Activated CD4-positive, alpha-beta T cell treated with anti-CD3 and anti-CD28 coated beads, Interleukin-10, Interleukin-2, amounts not matched to agents 100 ng/mL and 50 ng/mL, durations not matched to agents 16 hours and 8 hours (primary cell): ENCODE data around the gene MIPEP.

Experiments used
- DNase-seq: peaks from one replicate; pipeline ENCODE4 v3.0.0-alpha.2; 2020

The MIPEP gene

GRCh38 chr13:23805122-23805521 lies 84.1 kb downstream of the MIPEP start:
- DNase-seq, result no peak

GRCh38 chr13:23804166-23804565 lies 85.0 kb downstream of the MIPEP start:
- DNase-seq, result no peak

- no peak for DNase-seq
These were observed 88.1 kb downstream of the MIPEP start for GRCh38 chr13:23801141-23801540.

- peak; percentile 58 for DNase-seq
These were observed 89.3 kb downstream of the MIPEP start for GRCh38 chr13:23799945-23800344.

DNA sequence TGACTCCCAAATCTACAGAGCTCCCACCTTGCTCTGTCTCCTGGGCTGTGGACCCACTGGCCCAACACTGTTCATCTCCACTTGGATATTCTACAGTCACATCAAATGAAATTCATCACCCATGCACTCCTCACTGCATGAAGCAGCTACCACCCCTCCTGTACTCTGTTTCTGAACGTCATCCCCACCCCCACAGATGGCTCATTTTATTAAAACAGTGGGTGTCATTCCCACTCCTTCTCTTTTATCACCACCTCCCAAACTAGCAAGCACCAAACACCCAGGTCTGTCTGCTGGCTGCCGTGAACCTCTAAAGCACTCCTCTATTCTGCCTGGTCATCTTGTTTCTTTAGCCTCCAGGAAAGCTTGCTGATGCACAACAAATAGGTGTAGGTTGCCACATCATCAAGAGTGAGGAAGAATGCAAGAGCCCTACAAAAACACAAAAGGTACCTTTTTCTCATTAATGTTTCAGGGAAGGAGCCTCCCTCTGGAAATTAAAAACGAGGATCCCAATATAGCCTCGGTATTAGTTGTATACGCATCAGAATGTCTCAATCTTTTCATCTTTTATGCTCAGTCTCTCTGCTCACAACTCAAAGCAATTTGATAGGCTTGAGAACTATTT lies 91.8 kb downstream of the MIPEP start:
- DNase-seq, result no peak

DNA sequence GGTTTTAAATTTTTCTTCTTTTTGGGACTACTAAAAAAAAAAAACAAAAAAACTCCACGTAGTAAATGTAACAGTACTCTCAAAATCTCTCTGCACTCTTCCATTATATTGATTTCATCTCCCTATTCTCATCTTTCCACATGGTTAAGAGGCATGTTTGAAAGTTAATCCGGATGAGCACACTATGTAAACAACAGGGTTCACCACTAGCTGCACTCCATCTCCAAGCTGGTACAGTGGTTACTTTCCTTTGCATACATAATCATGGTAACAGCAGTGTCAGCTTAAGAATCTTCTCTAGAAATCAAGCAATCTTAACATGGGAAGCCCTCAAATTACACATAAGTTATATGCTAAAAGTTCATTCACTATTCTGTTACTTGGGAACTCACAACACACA lies 92.6 kb downstream of the MIPEP start:
- DNase-seq, result no peak

GRCh38 chr13:23794267-23795161 lies 94.7 kb downstream of the MIPEP start:
- peak; percentile 81 for DNase-seq

GRCh38 chr13:23793711-23794110 lies 95.5 kb downstream of the MIPEP start:
- no peak for DNase-seq

DNA sequence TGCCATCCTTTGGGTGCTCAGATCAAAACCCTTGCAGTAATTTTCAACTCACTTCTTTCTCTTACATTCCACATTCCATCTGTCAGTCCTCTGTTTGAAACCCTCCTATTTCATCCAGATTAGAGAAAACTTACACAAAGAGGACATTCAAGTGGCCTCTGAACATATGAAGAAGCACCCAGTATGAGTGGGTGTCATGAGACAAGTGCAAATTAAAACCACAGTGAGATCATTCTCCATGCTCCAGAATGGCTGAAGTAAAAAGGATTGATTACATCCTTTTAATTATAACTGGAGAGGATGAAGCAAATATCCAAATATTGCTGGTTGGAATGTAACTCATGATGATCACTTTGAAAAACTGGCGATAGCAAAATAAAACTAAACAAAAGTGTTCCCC lies 96.5 kb downstream of the MIPEP start:
- no peak for DNase-seq

DNA sequence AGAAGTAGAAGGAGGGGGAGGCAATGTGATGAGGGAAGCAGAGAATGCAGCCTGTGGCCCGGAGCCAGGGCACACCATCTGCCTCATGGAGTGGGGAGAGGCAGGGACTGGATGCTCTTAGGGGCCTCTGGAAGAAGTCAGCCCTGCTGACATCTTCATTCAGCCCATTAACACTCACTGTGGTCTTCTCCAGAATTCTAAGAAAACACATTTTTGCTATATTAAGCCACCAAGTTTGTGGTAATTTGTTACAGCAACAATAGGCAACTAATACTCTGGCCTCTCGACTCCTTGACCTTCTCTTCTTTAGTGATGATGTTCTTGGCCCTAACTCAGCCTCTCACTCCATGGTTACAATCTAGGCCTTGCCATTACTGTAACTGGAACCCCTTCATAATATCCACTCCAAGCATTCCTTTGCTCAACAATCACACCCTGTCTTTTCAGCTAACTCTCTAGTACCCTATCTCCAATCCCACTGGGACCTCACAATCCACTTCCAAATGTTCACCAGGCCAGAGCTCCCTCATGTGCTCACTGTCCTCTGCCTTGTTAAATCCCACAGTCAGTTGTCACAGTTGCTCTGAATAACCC lies 98.5 kb downstream of the MIPEP start:
- no peak for DNase-seq

GRCh38 chr13:23789576-23790346 lies 99.4 kb downstream of the MIPEP start:
- DNase-seq, result no peak

GRCh38 chr13:23788459-23788858 lies 100.7 kb downstream of the MIPEP start:
- DNase-seq, result no peak

DNA sequence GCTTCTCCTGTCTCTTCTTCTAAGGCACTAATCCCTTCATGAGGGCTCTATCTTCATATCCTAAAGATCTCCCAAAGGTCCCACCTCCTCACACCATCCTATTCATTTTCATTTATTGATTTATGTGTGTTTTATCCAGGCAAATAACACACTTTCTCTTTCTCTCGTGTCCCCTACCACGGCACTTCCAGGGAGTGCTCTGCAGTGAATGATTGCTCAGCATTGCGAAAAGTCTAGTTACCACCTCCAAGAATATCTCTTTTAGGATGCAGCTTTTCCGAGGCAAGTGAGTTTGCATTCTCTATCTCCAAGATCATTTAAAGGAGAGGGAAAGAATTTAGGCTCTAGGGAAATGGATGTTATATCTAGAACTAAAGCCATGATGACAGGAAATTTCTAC lies 101.7 kb downstream of the MIPEP start:
- no peak for DNase-seq

DNA sequence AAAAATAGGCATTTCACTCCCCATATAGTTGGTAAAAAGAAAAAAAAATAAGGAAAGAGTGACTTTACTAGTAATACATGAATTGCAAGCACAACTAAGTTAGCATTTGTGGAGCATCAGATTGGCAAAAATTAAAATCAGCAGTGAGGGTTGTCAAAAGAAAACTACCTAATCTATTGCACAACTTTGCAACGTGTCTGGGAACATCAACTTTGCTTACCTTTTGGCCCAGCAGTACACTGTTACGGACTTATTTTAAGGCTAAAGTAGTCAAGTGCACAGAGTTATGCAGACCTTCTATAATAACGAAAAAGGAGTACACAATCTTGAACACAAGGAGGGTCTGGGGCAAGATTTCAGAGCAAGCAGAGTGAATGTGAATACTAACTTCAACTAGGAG lies 102.6 kb downstream of the MIPEP start:
- no peak for DNase-seq

DNA sequence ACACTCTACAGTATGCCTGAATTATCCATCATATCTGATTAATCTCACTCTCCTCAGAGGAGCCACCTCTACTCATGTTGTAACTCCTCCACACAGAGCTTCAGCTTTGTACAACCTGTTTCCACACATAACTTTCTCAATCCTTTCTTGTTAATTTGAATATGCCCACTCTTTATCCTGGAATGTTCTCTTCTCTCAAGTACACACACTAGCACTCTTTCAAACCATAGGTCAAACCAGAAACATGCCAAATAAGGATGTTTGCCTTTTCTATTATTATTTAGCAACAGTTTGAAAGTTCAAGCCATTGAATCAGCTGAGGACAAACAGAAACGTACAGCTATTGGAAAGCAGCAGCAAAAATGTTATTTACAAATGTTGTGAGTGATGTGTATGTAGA lies 110.3 kb downstream of the MIPEP start:
- DNase-seq, result no peak

GRCh38 chr13:23778002-23778652 lies 111.1 kb downstream of the MIPEP start:
- DNase-seq, result no peak

DNA sequence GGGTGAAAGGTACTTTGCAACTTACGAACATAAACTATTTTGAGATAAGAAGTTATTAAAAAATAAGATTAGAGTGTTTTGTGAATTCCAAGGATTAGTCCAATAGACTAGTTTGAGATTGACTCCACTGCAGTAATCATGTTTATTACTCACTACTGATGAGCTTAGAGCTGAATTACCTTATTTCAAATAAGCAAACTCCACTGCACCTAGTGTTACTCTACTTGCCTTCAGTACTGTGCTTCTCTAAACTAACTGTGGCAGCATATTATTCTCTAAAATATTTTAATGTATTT lies 111.7 kb downstream of the MIPEP start:
- DNase-seq, result no peak

DNA sequence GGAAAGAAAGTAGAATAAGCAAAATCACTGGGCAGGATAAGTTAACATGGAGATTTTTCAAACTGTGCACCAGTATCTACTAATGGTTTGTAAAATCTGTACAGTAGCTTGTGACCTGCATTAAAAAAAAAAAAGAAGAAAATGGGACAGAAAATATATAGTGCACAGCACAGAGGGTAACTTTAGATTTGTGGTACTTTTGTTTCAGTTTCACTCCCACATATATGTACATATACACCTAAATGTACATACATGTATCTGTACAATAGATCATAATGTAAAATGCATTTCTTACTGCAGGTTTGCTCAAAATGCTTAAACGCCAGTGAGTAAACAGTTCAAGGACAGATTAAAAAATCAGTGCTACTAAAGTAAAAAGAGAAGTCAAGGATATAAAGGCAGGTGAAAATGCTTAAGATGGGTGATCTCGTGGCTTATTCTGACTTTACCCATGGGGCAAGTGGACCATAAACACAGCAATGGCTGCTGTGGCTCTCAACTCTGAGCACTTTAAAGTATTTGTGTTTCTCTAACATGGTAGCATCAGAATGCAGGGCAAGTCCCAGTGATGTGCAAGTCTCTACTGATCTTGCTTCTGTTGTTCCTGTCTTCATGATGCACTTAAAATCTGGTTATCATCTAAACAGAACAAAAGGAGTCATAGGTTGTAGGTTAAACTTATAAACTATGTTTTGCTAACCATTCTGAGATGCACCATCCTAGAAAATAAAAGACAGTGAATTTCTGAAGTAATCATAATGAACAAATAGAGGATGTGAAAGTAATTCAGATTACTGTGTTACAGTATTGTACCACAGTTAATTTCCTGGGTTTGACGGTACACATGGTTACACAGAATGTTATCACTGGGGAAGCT lies 112.3 kb downstream of the MIPEP start:
- DNase-seq, result no peak

DNA sequence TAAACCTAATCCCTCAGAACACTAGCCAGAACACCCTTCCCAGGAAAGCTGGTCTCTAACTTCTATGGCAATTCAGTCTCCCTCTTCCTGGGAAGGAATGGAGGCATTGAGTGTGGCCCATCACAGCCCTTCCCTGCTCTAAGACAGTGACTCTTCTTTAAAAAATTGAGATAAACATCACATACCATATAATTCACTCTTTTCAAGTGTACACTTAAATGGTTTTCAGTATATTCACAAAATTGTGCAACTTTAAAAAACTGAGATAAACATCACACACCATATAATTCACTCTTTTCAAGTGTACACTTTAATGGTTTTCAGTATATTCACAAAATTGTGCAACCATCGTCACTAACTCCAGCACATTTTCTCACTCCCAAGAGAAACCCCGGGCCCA lies 116.5 kb downstream of the MIPEP start:
- DNase-seq, result no peak

DNA sequence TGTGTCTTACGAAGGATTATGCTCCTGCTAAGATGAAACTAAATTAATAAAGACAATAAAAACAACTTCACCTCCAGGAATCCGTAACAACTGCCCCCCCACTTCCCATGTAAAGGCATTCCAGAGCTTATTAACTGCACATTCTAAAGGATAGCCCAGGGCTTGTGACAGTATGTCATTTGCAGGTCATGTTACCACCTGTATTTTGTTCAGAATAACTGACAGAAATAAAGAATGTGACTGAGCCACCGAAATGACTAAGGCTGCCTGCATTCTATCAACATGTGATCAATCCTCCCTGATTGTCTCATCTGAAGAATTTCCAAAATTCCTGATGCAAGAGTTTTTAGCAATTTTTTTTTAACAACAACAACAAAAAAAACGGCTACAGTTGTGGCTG lies 117.2 kb downstream of the MIPEP start:
- DNase-seq, result no peak

GRCh38 chr13:23771552-23771951 lies 117.6 kb downstream of the MIPEP start:
- no peak for DNase-seq

GRCh38 chr13:23770973-23771372 lies 118.2 kb downstream of the MIPEP start:
- DNase-seq, result no peak
